ENCODE results near the gene PRR22.

The PRR22 gene

GRCh38 chr19:5789351-5789761, 4.8 kb upstream of the PRR22 start:
- peaks cover 0 to 8% (median 7%) of the 10 kb centered on the region in 4 donors for H3K4me1 ChIP-seq
- no peak for DNase-seq
- intact Hi-C loops (cut with DNase I; ENCODE audit: low total_unique reads), result no loop called here
- no peaks in the 10 kb centered on the region for H3K9me3 ChIP-seq
- peaks cover 55 to 58% (median 57%) of the 10 kb centered on the region in 3 donors for H3K36me3 ChIP-seq
- no peak overlapping the region for H3K4me3 ChIP-seq
- H3K27me3 ChIP-seq, result no peaks in the 10 kb centered on the region
- TF ChIP-seq CTCF (IDR thresholded peaks at IDR 0.05), result no peak
- H3K27ac ChIP-seq, result no peak overlapping the region

- no peak for DNase-seq
- no peak overlapping the region for H3K27ac ChIP-seq
- TF ChIP-seq CTCF (IDR thresholded peaks at IDR 0.05), result no peak
- no peaks in the 10 kb centered on the region for H3K27me3 ChIP-seq
- no peak overlapping the region for H3K4me3 ChIP-seq
- intact Hi-C loops (cut with DNase I; ENCODE audit: low total_unique reads), result no loop called here
- peaks cover 55 to 65% (median 59%) of the 10 kb centered on the region in 3 donors for H3K36me3 ChIP-seq
- no peaks in the 10 kb centered on the region for H3K9me3 ChIP-seq
- peaks cover 0 to 8% (median 7%) of the 10 kb centered on the region in 4 donors for H3K4me1 ChIP-seq
Observed at GRCh38 chr19:5788422-5788821, 3.9 kb upstream of the PRR22 start.

GRCh38 chr19:5787409-5788182, 3.0 kb upstream of the PRR22 start:
- intact Hi-C loops (cut with DNase I; ENCODE audit: low total_unique reads), result no loop called here
- no peak for DNase-seq
- no peaks in the 10 kb centered on the region for H3K9me3 ChIP-seq
- H3K4me3 ChIP-seq, result no peak overlapping the region
- H3K27me3 ChIP-seq, result no peaks in the 10 kb centered on the region
- H3K36me3 ChIP-seq, result peaks cover 55 to 65% (median 59%) of the 10 kb centered on the region in 3 donors
- peaks cover 0 to 8% (median 7%) of the 10 kb centered on the region in 4 donors for H3K4me1 ChIP-seq
- no peak overlapping the region for H3K27ac ChIP-seq
- no peak for TF ChIP-seq CTCF (IDR thresholded peaks at IDR 0.05)

- H3K4me1 ChIP-seq, result peaks cover 0 to 8% (median 7%) of the 10 kb centered on the region in 4 donors
- H3K36me3 ChIP-seq, result peaks cover 55 to 65% (median 59%) of the 10 kb centered on the region in 3 donors
- intact Hi-C loops (cut with DNase I; ENCODE audit: low total_unique reads), result no loop called here
- no peaks in the 10 kb centered on the region for H3K27me3 ChIP-seq
- no peak overlapping the region for H3K27ac ChIP-seq
- TF ChIP-seq CTCF (IDR thresholded peaks at IDR 0.05), result no peak
- DNase-seq, result no peak
- no peaks in the 10 kb centered on the region for H3K9me3 ChIP-seq
- H3K4me3 ChIP-seq, result no peak overlapping the region
Observed at GRCh38 chr19:5786593-5787408, 2.3 kb upstream of the PRR22 start.

- H3K27ac ChIP-seq, result no peak overlapping the region
- intact Hi-C loops (cut with DNase I; ENCODE audit: low total_unique reads), result no loop called here
- DNase-seq, result no peak
- no peak overlapping the region for H3K4me3 ChIP-seq
- TF ChIP-seq CTCF (IDR thresholded peaks at IDR 0.05), result no peak
- peaks cover 0 to 8% (median 7%) of the 10 kb centered on the region in 4 donors for H3K4me1 ChIP-seq
- H3K9me3 ChIP-seq, result no peaks in the 10 kb centered on the region
- H3K36me3 ChIP-seq, result peaks cover 55 to 65% (median 59%) of the 10 kb centered on the region in 3 donors
- no peaks in the 10 kb centered on the region for H3K27me3 ChIP-seq
Observed at GRCh38 chr19:5785423-5785822, 877 bp upstream of the PRR22 start.

All from tibial artery (tissue), 4 donors.